NK-92 treated with Interleukin-12 subunit alpha and Interleukin-12 subunit beta, amount 100 ng/mL, for 24 hours (cell line): ENCODE measurements around the gene NTMT1.

ENCODE experiments used
- DNase-seq: peaks from one replicate; lab custom pipeline; 2025; lab: John Stamatoyannopoulos, UW

NTMT1 gene

DNA sequence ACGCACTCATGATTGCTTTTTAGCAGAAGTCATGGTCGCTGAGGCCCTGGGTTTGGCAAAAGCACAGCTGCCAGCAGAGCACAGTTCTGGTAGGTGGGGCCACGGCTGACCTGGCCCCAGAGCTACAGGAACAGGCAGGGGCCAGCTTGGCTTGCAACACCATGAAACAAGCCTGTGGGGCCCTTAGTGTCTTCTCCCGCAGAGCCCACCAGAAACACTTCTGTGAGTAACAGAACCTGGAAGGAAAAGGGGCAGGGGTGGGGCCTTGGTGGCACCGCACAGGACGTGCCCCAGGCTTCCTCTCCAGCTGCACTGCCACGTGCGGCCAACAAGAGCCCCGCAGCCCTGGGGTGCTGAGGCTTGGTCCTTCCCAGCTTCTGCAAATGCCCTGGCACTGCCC, 11.1 kb downstream of the NTMT1 start:
- DNase-seq: no peak

DNA sequence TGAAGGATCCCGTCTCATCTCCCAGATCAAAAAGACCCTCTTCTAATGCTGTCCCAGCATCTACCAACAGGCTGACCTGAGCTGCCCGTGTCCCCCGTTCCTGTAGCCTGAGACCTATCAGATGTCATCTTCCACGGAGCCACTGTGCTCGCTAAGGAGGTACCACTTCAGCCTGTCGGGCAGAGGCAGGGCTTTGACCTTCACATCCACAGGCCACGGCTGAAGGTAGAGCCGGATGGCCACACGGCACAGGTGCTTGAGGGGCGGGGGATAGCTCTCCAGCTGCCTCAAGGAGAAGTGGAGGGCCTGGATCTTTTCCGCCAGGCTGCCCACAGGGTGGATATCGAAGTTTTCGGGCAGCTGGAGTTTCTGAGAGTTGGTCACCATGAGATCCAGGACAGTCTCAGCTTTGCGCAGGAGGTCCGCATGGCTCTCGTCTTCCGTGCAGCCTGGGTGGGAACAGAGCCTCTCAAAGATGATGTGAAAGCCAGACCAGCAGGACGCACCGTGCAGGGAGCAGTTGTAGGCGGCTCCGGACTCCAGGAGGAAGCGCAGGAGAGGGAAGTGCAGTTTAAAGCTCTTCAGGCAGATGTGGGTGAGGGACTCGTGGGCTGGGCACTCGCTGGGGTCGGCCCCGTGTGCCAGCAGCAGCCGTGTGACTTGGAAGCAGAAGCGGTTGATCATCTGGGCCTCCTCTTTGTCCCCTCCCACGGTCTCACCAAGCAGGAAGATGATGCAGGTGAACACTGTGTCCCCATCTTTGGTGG, 11.9 kb downstream of the NTMT1 start:
- DNase-seq: no peak

DNA sequence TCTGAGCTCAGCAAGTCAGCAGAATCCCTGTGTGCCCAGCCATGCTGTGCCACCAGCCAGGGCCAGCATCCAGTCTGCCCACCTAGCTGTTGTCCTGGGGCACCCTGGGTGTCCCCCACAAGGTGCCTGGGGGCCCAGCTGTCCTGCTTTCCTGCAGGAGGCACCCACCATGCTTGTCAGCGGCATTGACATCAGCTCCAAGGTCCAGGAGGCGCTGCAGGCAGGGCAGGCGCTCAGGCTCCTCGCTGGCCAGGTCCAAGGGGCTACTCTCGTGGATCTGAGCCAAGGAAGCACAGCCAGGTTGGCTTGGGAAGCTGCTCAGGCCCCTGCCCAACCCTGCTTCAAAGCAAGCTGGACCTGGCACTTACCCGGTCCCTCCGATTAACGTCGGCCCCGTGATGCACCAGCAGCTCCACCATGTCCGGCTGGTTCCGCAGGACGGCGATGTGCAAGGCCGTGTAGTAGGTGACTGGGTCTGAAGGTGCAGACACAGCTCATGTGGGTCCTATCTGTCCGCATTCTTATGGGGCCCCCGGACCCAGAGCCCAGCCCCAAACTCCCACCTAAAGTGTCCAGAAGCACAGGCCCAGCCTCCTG, 13.2 kb downstream of the NTMT1 start:
- no peak for DNase-seq

DNA sequence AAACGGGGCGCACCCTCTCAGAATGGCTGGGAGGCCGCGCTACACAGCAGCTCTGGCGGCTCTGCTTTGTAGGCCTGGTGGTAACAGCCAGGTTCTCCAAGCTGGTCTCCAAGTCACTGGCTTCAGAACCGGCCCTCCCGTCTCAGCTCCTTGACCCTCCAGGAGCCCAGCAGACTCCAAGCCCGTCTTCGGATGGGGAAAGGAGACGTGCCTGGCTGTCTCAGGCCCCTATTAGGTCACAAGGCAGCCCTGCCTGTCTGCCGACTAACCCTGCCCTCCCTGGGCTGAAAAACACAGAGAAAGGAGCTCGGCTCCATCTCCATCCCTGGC, 13.8 kb downstream of the NTMT1 start:
- no peak for DNase-seq

DNA sequence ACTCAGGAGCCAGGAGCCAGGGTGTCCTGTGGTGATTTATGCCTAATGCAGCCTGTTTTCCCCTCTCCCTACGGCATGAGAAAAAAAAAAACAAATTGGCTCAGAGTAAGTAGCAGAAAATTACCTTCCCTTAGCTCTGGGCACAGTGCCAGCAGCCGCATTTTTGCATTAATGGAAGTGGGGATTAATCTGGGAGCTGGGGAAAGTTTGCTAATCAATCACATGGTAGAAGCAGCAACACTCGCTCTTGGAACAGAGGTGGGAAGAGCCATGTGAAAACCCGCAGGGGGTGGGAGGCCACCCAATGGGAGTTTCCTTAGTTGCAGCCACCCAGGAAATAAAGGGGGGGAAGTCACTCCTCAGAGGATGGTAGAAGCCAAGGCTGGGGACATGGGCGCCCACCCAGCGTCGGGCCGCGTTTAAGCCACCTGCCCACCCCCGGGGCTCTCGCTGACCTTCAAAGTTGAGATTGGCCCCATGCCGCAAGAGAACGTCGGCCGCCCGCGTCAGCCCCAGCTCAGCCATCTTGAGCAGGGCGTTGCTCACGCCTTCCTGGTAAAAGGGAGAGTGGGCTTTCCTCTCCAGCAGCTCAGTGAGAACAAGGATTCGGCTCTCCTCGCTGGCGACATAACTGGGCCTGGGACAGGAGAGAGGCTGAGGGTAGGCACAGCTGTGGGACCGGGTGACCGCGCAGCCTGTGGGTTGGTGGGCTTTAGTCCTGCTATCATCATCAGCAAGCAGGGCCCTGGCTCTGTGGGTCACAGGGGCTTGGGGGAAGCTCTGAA, 14.3 kb downstream of the NTMT1 start:
- DNase-seq: no peak

DNA sequence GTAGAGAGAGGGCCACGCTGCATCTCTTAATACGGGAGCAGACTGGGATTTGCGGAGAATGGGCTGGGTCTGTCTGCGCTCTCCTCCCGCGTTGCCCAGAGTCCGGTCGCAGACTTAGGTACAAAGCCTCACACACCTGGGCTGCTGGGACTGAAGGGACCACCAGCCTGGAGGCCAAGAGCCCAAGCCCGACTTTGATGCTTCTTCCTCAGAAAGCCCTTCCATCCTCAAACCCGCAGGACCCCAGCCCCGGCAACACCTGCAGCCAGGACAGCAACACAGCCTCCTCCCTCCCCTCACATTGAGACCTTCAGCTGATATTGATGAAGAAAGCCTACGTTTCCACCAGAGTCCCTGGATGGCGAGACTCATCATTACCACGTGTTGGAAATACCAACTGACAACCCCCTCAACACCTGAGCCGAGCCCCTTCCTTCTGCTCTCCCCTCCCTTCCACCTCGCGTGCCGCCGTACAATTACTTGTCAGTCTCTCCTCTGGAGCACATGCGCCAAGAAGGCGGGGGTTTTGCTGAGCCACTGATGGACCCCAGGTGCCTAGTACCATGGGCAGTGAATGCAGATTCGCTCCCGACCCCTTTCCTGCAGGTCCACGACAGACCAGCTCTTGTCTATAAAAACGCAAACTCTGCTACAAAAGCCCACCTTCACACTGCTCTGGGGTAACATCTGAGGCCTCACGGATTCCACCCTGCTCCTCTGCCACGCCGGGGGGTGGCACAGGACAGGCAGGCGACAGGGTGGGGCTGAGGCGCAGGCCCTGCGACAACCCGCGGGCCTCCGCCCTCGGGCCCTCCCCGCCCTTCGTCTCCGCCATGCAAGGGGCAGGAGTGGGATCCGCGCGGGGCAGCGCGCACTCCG, 15.1 kb downstream of the NTMT1 start:
- DNase-seq: no peak

DNA sequence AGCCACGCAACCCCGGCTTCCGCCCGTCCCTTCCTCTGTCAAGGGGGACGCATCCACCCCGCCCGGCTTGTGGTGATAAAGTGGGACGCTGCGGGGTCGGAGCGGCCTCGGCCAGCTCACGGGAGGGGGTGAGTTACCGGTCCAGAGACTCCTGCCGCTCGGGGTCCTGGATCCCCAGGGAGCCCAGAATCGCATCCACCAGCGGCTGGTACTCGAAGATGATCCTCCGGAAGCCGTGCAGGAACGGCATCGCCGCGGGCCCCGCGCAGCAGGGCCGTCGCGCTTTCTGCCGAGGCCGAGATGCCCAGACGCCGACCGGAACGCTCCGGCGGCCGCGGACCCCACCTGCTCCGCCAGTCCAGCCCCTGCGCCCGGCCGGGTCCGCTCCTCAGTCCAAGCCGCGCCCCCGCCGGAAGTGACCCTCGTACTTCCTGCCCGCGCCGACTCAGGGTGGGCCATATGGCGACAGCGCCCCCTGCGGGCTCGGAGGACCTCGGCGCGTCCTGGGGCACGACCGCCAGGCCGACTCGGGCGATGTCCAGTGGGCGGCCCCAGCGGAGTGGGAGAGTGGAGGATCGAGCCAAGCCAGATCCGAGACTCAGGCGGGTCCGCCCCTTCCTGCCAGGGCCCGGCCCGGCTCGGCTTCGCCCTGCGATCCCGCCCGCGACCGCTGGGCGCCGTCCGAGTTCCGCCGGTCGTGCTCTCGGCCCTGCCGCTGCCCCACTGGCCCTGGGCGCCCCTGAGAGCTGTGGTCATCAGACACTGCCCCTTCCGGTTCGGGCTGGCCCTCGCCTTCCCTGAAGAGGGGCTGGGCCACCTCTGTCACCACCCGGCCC, 16.0 kb downstream of the NTMT1 start, which contains the start of gene ASB6:
TSS of gene ASB6 (minus strand) at position 402 of the 836 bp plus-strand sequence. CDS start at position 250, 152 bp downstream.
- peak; percentile 92 for DNase-seq

DNA sequence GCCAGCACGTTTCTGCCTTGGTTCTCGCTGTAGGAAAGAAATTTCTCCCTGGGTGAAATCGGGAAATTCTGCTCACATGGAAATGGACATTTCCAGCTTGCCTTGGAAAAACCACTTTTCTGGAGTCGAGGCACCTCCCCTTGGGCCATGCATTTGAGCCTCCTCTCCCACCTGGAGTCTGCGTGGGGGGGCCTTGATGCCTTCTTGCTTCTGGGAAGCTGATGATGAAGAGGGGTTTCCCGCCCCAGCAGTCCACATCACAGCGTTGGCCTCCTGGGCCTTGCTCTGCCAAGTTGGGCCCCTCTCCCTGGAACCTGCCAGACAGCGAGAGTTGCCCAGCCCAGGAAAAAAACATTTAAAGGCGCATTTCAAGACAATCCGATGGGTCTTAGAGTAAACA, 17.7 kb downstream of the NTMT1 start:
- no peak for DNase-seq

DNA sequence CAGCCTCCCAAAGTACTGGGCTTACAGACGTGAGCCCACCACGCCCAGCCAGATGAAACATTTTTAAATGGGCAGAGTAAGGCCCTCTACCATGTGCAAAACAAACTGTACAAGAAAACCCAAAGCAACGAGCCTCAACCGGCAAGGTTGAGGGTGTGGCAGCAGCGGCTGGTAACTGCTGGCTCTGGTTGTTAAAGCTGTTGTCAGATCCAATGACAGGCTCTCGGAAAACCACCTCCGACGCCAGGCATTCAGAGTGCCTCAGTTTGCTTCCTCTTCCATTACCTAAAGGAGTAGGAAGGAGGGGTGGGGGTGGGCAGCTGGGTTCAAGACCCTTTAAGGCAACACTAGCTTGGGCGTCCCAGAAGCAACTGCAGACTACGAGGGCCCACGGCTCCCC, 18.4 kb downstream of the NTMT1 start:
- DNase-seq: no peak

DNA sequence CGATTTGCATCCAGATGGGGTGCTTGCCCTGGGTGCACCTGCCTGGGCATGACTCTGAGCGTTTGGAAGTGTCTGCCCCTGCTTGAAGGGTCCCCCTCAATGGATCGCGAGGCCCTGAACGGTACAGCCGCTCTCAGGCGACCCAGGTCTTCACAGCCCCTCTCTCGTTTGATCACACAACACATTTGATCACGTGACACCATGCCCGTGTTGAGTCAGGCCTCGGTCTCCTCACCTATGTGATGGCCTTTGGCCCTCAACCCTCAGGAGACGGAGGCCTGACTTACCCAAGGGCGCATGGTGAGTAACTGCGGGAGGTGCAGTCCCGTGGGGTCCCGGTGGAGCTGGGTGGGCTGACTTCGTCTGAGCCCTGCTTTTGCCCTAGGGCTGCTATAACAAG, 18.9 kb downstream of the NTMT1 start:
- DNase-seq: no peak

DNA sequence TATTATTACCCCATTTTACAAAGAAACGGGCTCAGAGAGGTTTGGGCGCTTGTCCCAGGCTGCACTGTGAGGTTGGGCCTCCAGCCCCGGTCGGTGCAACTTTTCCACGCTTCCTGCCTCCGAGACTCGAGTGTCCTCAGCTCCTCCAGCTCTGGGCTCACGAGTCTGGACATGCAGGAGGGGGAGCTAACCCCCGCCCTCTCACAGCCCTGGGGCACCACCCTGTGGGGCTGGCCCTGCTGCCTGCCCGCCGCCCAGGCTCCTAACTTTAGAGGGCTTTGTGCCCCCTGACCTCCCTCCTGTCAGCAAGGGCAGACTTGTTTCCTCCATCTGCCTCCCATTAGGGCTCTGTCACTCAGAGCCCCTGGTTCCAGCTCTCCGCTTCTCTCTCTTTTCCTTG, 20.3 kb downstream of the NTMT1 start:
- DNase-seq: no peak

DNA sequence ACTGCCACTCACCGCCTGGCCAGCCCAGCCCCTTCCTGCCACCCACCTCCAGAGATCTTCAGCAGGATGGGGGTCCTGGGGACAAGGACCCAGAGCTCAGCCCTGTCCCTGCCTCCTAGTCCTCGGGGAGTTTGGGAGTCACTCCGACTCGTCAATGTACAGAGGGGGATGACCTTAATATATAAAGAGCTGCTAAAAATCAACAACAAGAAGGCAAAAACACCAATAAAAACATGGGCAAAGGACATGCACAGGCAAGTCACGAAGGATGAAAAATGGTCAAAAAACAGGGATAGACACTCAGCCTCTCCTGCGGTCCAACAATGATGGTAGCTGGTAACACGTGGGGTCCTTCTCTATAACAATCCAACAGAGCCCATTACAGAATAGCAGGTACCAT, 20.7 kb downstream of the NTMT1 start:
- DNase-seq: no peak

DNA sequence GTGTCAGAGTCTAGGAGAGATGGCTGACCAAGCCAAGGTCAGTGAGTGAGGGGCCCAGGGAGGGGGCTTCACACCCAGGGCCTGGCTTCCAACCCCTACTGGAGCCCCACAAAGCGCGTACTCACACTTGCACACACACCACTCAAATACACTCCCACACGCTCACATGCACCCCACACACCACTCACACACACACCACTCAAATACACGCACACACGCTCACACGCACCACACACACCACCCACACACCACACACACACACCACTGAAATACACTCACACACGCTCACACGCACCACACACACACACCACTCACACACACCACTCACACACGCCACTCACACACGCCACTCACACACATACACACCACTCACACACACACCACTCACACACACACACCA, 21.7 kb downstream of the NTMT1 start:
- DNase-seq: no peak

DNA sequence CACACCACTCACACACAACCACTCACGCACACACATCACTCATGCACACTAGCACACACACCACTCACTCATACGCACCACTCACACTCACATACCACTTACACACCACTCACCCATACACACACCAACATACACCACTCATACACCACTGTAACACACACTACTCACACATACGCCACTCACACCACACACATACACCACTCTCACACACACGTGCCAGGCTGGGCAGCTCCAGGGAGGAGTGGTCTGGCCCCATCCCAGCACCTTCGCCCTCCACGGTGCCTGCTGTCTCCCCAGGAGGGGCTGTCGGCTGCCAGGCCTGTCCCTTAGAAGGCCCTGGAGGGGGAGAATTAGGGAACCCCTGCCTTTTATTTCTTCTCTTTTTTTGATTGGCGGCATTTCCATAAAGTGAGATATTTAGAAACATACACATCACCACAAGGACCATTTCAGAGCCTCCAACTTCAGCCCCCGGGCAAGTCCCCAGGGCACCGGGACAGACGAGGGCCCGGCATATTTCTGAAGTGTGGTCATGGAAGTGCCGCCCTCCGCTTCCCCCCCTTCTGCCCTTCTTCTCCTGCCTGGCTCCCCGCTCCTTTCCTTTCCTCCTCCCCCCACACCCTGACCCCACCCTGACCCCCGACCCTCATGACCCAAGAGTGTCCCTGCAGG, 22.3 kb downstream of the NTMT1 start:
- no peak for DNase-seq

DNA sequence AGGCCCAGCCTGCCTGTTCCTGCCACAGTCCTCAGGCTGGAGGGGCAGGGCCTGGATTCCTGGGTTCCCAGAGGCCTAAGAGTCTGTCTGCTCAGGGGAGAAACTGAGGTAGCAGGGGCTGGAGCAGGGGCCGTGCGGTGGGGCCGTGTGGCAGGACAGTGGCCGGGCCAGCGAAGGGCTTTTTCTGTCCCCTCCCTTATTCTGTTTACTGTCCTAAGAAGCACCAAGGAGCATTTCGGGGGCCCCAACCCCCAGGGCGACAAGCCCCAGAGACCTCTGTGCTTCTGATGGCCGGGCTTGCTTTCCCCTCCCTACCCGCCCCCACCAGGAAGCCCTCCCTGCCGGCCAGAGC, 22.8 kb downstream of the NTMT1 start:
- no peak for DNase-seq

DNA sequence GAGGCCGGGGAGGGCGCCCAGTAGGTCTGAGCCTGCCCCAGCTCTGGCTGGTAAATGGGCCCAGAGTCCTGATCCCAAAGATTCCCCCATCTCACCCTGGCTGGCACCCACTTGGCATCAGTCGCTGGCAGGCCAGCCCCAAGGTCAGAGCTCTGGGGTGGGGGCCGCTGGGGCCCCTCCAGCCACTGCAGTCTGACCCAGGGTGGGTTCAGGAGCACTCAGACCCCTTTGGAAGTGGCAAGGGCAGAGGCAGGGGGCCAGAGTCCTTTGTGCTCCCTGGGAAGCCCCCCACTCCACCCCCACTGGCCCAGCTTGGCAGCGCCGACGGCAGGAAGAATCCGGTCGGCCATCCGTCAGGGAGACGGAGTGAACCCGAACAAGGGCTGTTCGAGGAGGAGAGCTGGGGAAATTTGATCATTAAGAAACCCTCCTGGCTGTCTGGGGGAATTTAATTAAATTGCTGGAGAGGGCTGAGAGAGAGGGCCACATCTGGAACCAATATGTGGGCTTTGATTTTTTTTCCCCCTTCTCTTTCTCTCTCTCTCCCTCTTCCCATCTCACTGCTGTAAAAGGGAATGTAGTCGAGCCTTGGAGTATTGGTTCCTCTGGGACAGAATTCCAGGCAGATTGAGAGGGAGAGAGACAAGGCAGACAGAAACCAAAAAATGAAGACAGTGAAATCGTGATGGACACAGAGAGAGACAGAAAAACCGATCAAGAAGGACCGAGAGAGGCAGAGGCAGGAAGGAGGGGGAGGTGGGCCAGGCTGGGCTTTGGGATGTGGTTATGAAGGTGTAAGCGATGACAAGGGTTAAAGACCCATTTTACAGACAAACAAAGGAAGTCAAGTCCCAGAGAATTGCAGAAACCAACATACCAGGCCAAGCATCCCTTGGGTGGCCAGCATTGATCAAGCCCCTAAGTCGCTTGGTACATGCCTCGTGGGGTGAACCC, 24.0 kb downstream of the NTMT1 start:
- no peak for DNase-seq

DNA sequence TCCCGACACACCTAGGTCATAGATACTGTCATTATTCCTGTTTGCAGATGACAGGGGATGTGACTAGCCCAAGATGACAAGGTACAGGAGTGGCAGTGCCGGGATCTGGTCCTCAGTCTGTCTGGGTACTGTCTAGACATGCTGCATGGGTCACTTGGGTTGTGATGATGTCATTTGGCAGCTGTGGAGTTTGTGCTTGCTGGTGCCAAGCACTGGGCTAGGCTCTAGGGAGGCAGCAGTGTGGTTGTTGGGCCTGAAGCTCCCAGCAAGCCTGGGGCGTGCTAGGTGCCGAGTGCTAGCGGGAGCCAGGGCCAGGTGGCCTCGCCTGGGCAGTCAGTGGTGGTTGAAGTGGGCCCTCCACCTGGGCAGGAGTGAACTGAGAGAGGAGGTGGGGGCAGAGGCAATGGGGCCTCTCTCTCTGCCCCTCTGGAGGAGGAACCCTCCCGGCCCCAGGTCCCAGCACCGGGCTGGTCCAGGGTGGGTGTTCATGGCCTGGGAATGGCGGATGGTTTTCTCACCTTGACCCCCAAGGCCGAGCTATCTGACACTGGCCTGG, 24.8 kb downstream of the NTMT1 start:
- no peak for DNase-seq

DNA sequence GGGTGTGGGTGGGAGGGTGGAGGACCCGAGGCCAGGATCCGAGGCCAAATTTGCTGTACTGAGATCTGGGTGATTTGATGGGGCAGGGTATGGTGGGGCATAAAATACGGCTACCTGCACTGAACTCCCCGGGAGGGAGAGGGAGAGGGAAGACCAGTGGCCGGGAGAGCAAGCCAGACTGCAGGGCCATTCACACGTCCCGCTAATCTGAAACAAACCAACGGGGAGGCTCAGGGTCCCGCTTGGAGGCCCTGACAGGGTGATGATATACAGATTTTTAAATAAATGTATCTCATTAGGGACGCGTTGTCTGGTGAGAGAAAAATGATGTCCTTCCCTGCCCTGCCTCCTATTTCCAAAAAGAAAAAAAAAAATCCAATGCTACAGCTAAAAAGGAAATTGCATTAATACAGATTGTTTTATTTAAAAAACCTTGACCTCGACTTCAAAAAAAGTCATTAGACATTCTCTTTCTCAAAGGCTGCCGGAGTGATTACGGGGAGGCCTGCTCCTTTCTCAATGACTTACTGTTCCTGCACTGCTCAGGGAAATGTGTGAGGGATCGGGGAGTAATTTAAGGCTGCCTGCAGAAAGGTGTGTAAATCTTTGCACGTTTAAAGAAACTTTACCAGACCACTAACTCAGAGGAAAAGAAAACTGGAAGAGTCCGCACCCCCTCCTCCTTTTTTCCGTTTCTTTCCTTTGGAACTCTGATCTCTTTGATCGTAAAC, 28.0 kb downstream of the NTMT1 start:
- no peak for DNase-seq
